CD4-positive, alpha-beta T cell treated with Interleukin-12 subunit alpha and Interleukin-12 subunit beta, for 1 hour (primary cell): ENCODE measurements around the gene SCG5.

ENCODE experiments used
- DNase-seq: peaks from one replicate; pipeline ENCODE4 v3.0.0-alpha.2; 2020

Gene SCG5

GRCh38 chr15:32729700-32730395, 88.3 kb downstream of the SCG5 start:
- no peak for DNase-seq

GRCh38 chr15:32730677-32731654, 89.5 kb downstream of the SCG5 start:
- DNase-seq = no peak

- no peak for DNase-seq
Measured at GRCh38 chr15:32732574-32733157, 91.2 kb downstream of the SCG5 start.

- DNase-seq = no peak
Measured at GRCh38 chr15:32733281-32733680, 91.8 kb downstream of the SCG5 start.

- DNase-seq = no peak
Measured at GRCh38 chr15:32735989-32736700, 94.6 kb downstream of the SCG5 start.

GRCh38 chr15:32736701-32737061, 95.2 kb downstream of the SCG5 start:
- no peak for DNase-seq

GRCh38 chr15:32737304-32737703, 95.8 kb downstream of the SCG5 start:
- DNase-seq = no peak

GRCh38 chr15:32738666-32739065, 97.2 kb downstream of the SCG5 start:
- no peak for DNase-seq

- DNase-seq = no peak
Measured at GRCh38 chr15:32739522-32740063, 98.1 kb downstream of the SCG5 start.

- DNase-seq = no peak
Measured at GRCh38 chr15:32743411-32744140, 102.1 kb downstream of the SCG5 start.

GRCh38 chr15:32746116-32746857, 104.8 kb downstream of the SCG5 start:
- DNase-seq = no peak
